HCT116 (cell line): ENCODE measurements around the gene ST6GALNAC4. TPM values are rescaled to one million over a fixed set of nuclear protein-coding genes. Genes with fewer than 3 reads are reported as not detected.

Experiments
- ATAC-seq: fragments of 200-7000 bp; cut with Tn5 transposase; 2 replicates; pipeline ENCODE4 v1.9.1; 2020; ENCODE audit warnings: mild to moderate bottlenecking, moderate library complexity
- BruUV-seq: library from RNA; stranded (reverse); fragments of 400-500 nt; replicated peaks from 2 replicates; lab custom pipeline; 2021; lab: Mats Ljungman, UMichigan
- CTCF ChIA-PET: fragments of 300-600 bp; sonication (Branson Sonifier 250); formaldehyde crosslinking; loops from one replicate; lab custom pipeline; 2021; ENCODE audit warnings: antibody characterized with exemption; lab: Charles Lee
- POLR2A ChIA-PET: fragments of 300-600, 350-600 bp; sonication (Branson Sonifier 250); formaldehyde crosslinking; loops from one replicate; lab custom pipeline; 2021; ENCODE audit warnings: antibody characterized with exemption; lab: Charles Lee
- RAD21 ChIA-PET, 2 experiments: fragments of 300-600 bp; sonication (Branson Sonifier 250); formaldehyde crosslinking; loops; one replicate each; lab custom pipeline; 2023; ENCODE audit warnings: low total read pairs in 2 of 2; ENCODE audit not compliant: uncharacterized antibody in 2 of 2, unreplicated experiment in 2 of 2, low non-redundant PET in 1 of 2; lab: Charles Lee
- DNase-seq: peaks from one replicate; pipeline ENCODE4 v3.0.0-alpha.2; 2010; ENCODE audit warnings: low read depth, low spot score
- H2AFZ ChIP-seq: fragments of 200-600 bp; shearing (Covaris generic), sonication (generic); 2 replicates; pipeline ENCODE4 v1.6.1; 2017; ENCODE audit warnings: low read depth, mixed run types, mixed read lengths, antibody characterized with exemption, low read length; ENCODE audit not compliant: poor library complexity, severe bottlenecking
- H3K27ac ChIP-seq: 2 replicates; pipeline ENCODE4 v1.5.1; 2012; ENCODE audit warnings: low read depth, low read length
- H3K27me3 ChIP-seq: fragments of 200-600 bp; sonication (generic); 2 replicates; pipeline ENCODE4 v1.6.1; 2016; ENCODE audit warnings: mixed run types, low read length, mixed read lengths; ENCODE audit not compliant: insufficient read depth
- H3K36me3 ChIP-seq, 2 experiments: fragments of 200-500 bp in 1 of 2; fragments of 200-600 bp in 1 of 2; sonication (Bioruptor generic) in 1 of 2; sonication (generic) in 1 of 2; 2 replicates each; pipeline versions ENCODE4 v1.5.1 to v1.6.1; 2014 to 2016; ENCODE audit warnings: low read length in 2 of 2, inconsistent platforms in 1 of 2, mixed read lengths in 1 of 2, mixed run types in 1 of 2; ENCODE audit not compliant: insufficient read depth in 2 of 2, control insufficient read depth in 1 of 2
- H3K4me1 ChIP-seq, 2 experiments: fragments of 200-600 bp in 1 of 2; sonication (generic) in 1 of 2; 2 replicates each; pipeline versions ENCODE4 v1.5.1 to v1.6.1; 2012 to 2017; ENCODE audit warnings: low read length in 2 of 2, inconsistent platforms in 1 of 2, mild to moderate bottlenecking in 1 of 2, mixed read lengths in 1 of 2, mixed run types in 1 of 2, moderate library complexity in 1 of 2; ENCODE audit not compliant: insufficient read depth in 2 of 2, control insufficient read depth in 1 of 2
- H3K4me2 ChIP-seq: fragments of 200-600 bp; sonication (generic); 2 replicates; pipeline ENCODE4 v1.6.1; 2017; ENCODE audit warnings: mixed run types, low read length, mixed read lengths
- H3K4me3 ChIP-seq, 2 experiments: fragments of 200-600 bp in 1 of 2; sonication (generic) in 1 of 2; replicated peaks in 1 of 2; 2 replicates each; pipeline ENCODE4 v1.5.1; 2011 to 2016; ENCODE audit warnings: low read length in 2 of 2, control low read depth in 1 of 2, low read depth in 1 of 2, mild to moderate bottlenecking in 1 of 2, mixed read lengths in 1 of 2, mixed run types in 1 of 2
- H3K79me2 ChIP-seq: fragments of 200-600 bp; sonication (generic); 2 replicates; pipeline ENCODE4 v1.6.1; 2017; ENCODE audit warnings: mild to moderate bottlenecking, mixed run types, low read length, moderate library complexity, mixed read lengths; ENCODE audit not compliant: insufficient read depth
- H3K9ac ChIP-seq: fragments of 200-600 bp; sonication (generic); 2 replicates; pipeline ENCODE4 v1.6.1; 2016; ENCODE audit warnings: low read length, mixed read lengths
- H3K9me2 ChIP-seq: fragments of 200-600 bp; sonication (generic), shearing (Covaris generic); 2 replicates; pipeline ENCODE4 v1.6.1; 2017; ENCODE audit warnings: mixed run types, mild to moderate bottlenecking, moderate library complexity; ENCODE audit not compliant: insufficient read depth
- H3K9me3 ChIP-seq, 2 experiments: fragments of 200-500 bp in 1 of 2; fragments of 200-600 bp in 1 of 2; sonication (Bioruptor generic) in 1 of 2; sonication (generic) in 1 of 2; 2 replicates each; pipeline ENCODE4 v1.6.1; 2014 to 2017; ENCODE audit warnings: low read length in 2 of 2, mixed read lengths in 2 of 2, inconsistent platforms in 1 of 2, low read depth in 1 of 2, mild to moderate bottlenecking in 1 of 2, mixed run types in 1 of 2, moderate library complexity in 1 of 2; ENCODE audit not compliant: control insufficient read depth in 1 of 2, insufficient read depth in 1 of 2
- H4K20me1 ChIP-seq: fragments of 200-600 bp; sonication (generic), shearing (Covaris generic); 2 replicates; pipeline ENCODE4 v1.6.1; 2017; ENCODE audit warnings: mixed run types, mild to moderate bottlenecking, moderate library complexity; ENCODE audit not compliant: insufficient read depth
- CBX3 ChIP-seq: IDR thresholded peaks from 2 replicates; pipeline ENCODE4 v1.6.1; 2012; ENCODE audit warnings: low read depth
- CEBPB ChIP-seq: IDR thresholded peaks from 2 replicates; pipeline ENCODE4 v1.6.1; 2012; ENCODE audit warnings: low read depth
- ELF1 ChIP-seq: IDR thresholded peaks from 2 replicates; pipeline ENCODE4 v1.6.1; 2012; ENCODE audit warnings: low read depth, borderline replicate concordance
- EZH2 ChIP-seq: fragments of 200-600 bp; sonication (generic); IDR thresholded peaks from 2 replicates; pipeline ENCODE4 v1.6.1; 2017; ENCODE audit warnings: antibody characterized with exemption, mixed run types
- JUND ChIP-seq: IDR thresholded peaks from 2 replicates; pipeline ENCODE4 v1.6.1; 2012
- POLR2A ChIP-seq: IDR thresholded peaks from 2 replicates; pipeline ENCODE4 v1.7.0; 2011; ENCODE audit warnings: borderline replicate concordance; ENCODE audit not compliant: insufficient read depth, insufficient read length; ENCODE audit errors: extremely low read depth
- POLR2AphosphoS5 ChIP-seq: IDR thresholded peaks from 2 replicates; pipeline ENCODE4 v1.6.1; 2011; ENCODE audit warnings: mild to moderate bottlenecking, low read depth, low read length, moderate library complexity
- REST ChIP-seq: IDR thresholded peaks from 2 replicates; pipeline ENCODE4 v1.6.1; 2012; ENCODE audit warnings: low read depth
- ZFX ChIP-seq: fragments of 450-650 bp; IDR thresholded peaks from 2 replicates; pipeline ENCODE4 v1.6.1; 2017
- intact Hi-C: fragments of 100-400 bp; cut with micrococcal nuclease; formaldehyde crosslinking; loops from 2 replicates; pipeline ENCODE4 v1.10.0; 2022
- total RNA-seq: library from RNA; stranded (reverse); gene quantifications from one replicate; pipeline ENCODE4 v1.2.1, GENCODE V29; 2021; ENCODE audit not compliant: unreplicated experiment
- TF ChIP-seq, protein P1 (sequence below): IDR thresholded peaks from 2 replicates; pipeline ENCODE4 v1.6.1; 2012

The ST6GALNAC4 gene
- total RNA-seq, 1 experiment from 2014 or later, result 49.4 TPM

- ATAC-seq (no peak), DNase-seq (no peak)
- RAD21 ChIA-PET, result no interaction called here
- no peaks in the 10 kb centered on the region for H3K9me2 ChIP-seq
- no peaks in the 10 kb centered on the region for H3K9me3 ChIP-seq
- 0 out of 2 replicates have a peak overlapping the region, but pooled peaks have one; percentile 66 for H3K4me2 ChIP-seq
- peaks cover 43 to 82% of the 10 kb centered on the region in 2 experiments for H3K4me1 ChIP-seq
- TF ChIP-seq JUND, result no peak
- TF ChIP-seq EZH2, result no peak
- no peak for TF ChIP-seq CBX3
- no peak for TF ChIP-seq POLR2AphosphoS5
- TF ChIP-seq, protein P1, sequence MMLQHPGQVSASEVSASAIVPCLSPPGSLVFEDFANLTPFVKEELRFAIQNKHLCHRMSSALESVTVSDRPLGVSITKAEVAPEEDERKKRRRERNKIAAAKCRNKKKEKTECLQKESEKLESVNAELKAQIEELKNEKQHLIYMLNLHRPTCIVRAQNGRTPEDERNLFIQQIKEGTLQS, result no peak
- TF ChIP-seq ZFX, result no peak
- no peak for TF ChIP-seq POLR2A
- no peak for TF ChIP-seq ELF1
- no peak for TF ChIP-seq REST
- no peak for TF ChIP-seq CEBPB
- H3K36me3 ChIP-seq, result no peaks in the 10 kb centered on the region
- CTCF ChIA-PET, result interaction anchor here (0.7 to 3.0 kb wide), 5 partner anchors 9 to 195 kb away, joined by 3 to 12 read pairs (median 5); partner anchors contain the start of gene TOR2A
- no peaks in the 10 kb centered on the region for H3K27me3 ChIP-seq
- H3K79me2 ChIP-seq, result no peaks in the 10 kb centered on the region
- H3K27ac ChIP-seq, result no peak overlapping the region
- H3K4me3 ChIP-seq, result no peak overlapping the region
- H4K20me1 ChIP-seq, result no peaks in the 10 kb centered on the region
- BruUV-seq, result no TSS peak
- intact Hi-C loops, result no loop called here
- H3K9ac ChIP-seq, result peak overlapping the region; percentile 43; the same call in 1 of the 2 replicates
- POLR2A ChIA-PET, result interaction anchor here (0.7 kb wide), 1 partner anchor 152 kb away, joined by 3 read pairs; no protein-coding TSS in a partner anchor
- no peak overlapping the region for H2AFZ ChIP-seq
These were observed 6.2 kb upstream of the ST6GALNAC4 start for GRCh38 chr9:127923046-127923445.
